ENCODE results near the gene LYPD6B. TPM values are rescaled to one million over a fixed set of nuclear protein-coding genes. Genes with fewer than 3 reads are reported as not detected.

Gene LYPD6B
- total RNA-seq, 6 experiments from 2014 or later: 18.3 to 91.5 (median 23.2) TPM

DNA sequence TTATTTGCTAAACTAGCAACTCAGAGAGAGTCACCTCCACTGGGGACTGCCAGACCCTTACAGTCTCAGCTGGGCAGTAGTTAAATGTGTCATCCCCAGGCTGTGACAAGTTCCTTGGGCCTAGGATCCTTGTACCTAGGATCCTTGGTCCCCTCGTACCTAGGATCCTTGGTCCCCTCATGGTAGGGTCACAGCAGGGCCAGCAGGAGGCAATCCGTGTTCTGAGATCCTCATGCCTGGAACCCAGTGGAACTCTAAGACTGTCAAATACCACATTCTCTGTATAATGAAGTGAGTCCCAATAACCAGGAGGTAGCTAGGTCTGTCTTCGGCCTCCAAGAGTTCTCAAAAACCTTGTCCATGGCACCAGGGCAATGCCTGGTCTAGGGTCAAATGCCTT is 60.8 kb downstream of the LYPD6B start:
- no peak for DNase-seq
- Mint-ChIP-seq H3K27ac (peak overlapping the region; percentile 43; the same call in 1 of the 2 replicates), H3K9me3 (no peaks in the 10 kb centered on the region; the same call in 1 of the 2 replicates), H3K4me3 (no peak overlapping the region), H3K4me1 (ENCODE audit: low read depth) (peaks cover 90% of the 10 kb centered on the region), H3K27me3 (ENCODE audit: insufficient read depth) (no peaks in the 10 kb centered on the region), H3K36me3 (ENCODE audit: low read depth) (peaks cover 26% of the 10 kb centered on the region)
- TF ChIP-seq CTCF (IDR thresholded peaks at IDR 0.05): peak; percentile 29

- TF ChIP-seq CTCF (IDR thresholded peaks at IDR 0.05): no peak
- H3K27ac Mint-ChIP-seq: peak overlapping the region; percentile 13; the same call in 1 of the 2 replicates
These were observed 62.5 kb downstream of the LYPD6B start for GRCh38 chr2:149100739-149101699.

GRCh38 chr2:149101818-149102217 is 63.3 kb downstream of the LYPD6B start:
- H3K27me3 Mint-ChIP-seq (ENCODE audit: insufficient read depth): no peaks in the 10 kb centered on the region
- H3K4me1 Mint-ChIP-seq (ENCODE audit: low read depth): peaks cover 71% of the 10 kb centered on the region
- peaks cover 30% of the 10 kb centered on the region for H3K36me3 Mint-ChIP-seq (ENCODE audit: low read depth)
- DNase-seq: no peak
- H3K4me3 Mint-ChIP-seq: no peak overlapping the region
- TF ChIP-seq CTCF (IDR thresholded peaks at IDR 0.05): no peak
- H3K27ac Mint-ChIP-seq: peak overlapping the region; percentile 13; the same call in 1 of the 2 replicates
- peaks cover 5% of the 10 kb centered on the region for H3K9me3 Mint-ChIP-seq

More at GRCh38 chr2:149100739-149101699, 62.5 kb downstream of the LYPD6B start:
- no peak for DNase-seq
- Mint-ChIP-seq H3K9me3 (peaks cover 5% of the 10 kb centered on the region), H3K4me1 (ENCODE audit: low read depth) (peaks cover 79% of the 10 kb centered on the region), H3K36me3 (ENCODE audit: low read depth) (peaks cover 28% of the 10 kb centered on the region), H3K27me3 (ENCODE audit: insufficient read depth) (no peaks in the 10 kb centered on the region), H3K4me3 (no peak overlapping the region)

DNA sequence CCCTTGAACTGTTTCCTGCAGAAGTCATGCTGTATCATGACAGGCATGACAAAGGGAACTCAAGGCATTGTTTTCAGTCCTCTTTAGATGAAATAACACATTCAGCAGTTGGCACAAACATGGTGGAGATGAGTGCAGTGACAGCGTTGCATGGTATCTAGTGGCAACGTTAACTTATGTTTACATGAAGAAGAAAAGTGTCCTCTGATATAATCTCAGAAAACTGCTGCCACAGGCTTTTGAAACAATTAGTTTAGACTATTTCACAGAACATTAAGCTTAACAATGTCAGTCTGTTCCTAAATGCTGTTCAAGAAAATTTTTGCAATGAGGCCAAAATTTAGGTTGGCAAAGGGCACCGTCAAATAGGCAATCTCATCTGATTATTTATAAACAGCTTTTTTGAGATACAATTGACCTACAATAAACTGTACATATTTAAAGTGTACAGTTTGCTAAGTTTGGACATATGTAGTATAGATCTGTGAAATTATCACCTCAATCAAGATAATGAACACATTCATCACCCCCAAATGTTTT is 64.7 kb downstream of the LYPD6B start:
- Mint-ChIP-seq H3K27me3 (ENCODE audit: insufficient read depth) (no peaks in the 10 kb centered on the region), H3K4me3 (no peak overlapping the region), H3K9me3 (peaks cover 16% of the 10 kb centered on the region), H3K4me1 (ENCODE audit: low read depth) (peaks cover 63% of the 10 kb centered on the region), H3K36me3 (ENCODE audit: low read depth) (peaks cover 41% of the 10 kb centered on the region), H3K27ac (no peak overlapping the region)
- DNase-seq: no peak
- TF ChIP-seq CTCF (IDR thresholded peaks at IDR 0.05): no peak

DNA sequence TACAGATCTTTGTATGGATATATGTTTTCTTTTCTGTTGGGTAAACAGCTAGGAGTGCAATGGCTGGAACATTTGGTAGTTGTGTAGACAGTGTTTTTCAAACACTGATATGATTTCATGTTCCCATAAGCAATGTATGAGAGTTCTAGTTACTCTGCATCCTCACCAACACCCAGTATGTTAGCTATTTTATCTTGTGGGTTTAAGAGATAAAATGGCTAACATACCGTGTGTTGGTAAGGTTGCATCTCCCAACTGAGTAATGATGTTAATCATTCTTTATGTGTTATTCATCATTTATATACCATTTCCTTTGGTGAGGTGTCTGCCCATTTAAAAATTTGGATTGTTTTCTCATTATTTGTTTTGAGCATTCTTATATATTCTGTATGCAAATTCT is 65.7 kb downstream of the LYPD6B start:
- Mint-ChIP-seq H3K9me3 (peaks cover 17% of the 10 kb centered on the region), H3K4me3 (no peak overlapping the region), H3K36me3 (ENCODE audit: low read depth) (peaks cover 47% of the 10 kb centered on the region), H3K4me1 (ENCODE audit: low read depth) (peaks cover 64% of the 10 kb centered on the region), H3K27me3 (ENCODE audit: insufficient read depth) (no peaks in the 10 kb centered on the region), H3K27ac (0 out of 2 replicates have a peak overlapping the region, but pooled peaks have one; percentile 12)
- DNase-seq: no peak
- TF ChIP-seq CTCF (IDR thresholded peaks at IDR 0.05): no peak

Data from HFFc6 (cell line).